ENCODE data around the gene METTL26. TPM values are rescaled to one million over a fixed set of nuclear protein-coding genes. Genes with fewer than 3 reads are reported as not detected.

METTL26 gene
- total RNA-seq, 1 donor from 2014 or later: 75.3 TPM

- Mint-ChIP-seq H3K27ac (ENCODE audit: unreplicated experiment) (no peak overlapping the region), H3K4me3 (no peak overlapping the region), H3K9me3 (no peaks in the 10 kb centered on the region)
Observed at GRCh38 chr16:675884-676564, 39.9 kb upstream of the METTL26 start.

GRCh38 chr16:674968-675883 lies 39.1 kb upstream of the METTL26 start, which contains the start of gene RHBDL1:
Gene RHBDL1 (plus strand): TSS chr16:675671. CDS start chr16:675791, 120 bp downstream.
- H3K36me3 Mint-ChIP-seq (ENCODE audit: low read depth): no peaks in the 10 kb centered on the region
- no peak for TF ChIP-seq CTCF (conservative IDR thresholded peaks at IDR 0.05)
- no peaks in the 10 kb centered on the region for H3K9me3 Mint-ChIP-seq
- DNase-seq (ENCODE audit: low read depth, low spot score): no peak
- peaks cover 14% of the 10 kb centered on the region for H3K27me3 Mint-ChIP-seq (ENCODE audit: low read depth)
- H3K4me3 Mint-ChIP-seq: peak within 1 kb of the TSS; percentile 81
- peaks cover 7% of the 10 kb centered on the region for H3K4me1 Mint-ChIP-seq
- no peak within 1 kb of the TSS for H3K27ac Mint-ChIP-seq (ENCODE audit: unreplicated experiment)

More at GRCh38 chr16:675884-676564, 39.9 kb upstream of the METTL26 start:
- Mint-ChIP-seq H3K27me3 (ENCODE audit: low read depth) (peaks cover 16% of the 10 kb centered on the region), H3K36me3 (ENCODE audit: low read depth) (no peaks in the 10 kb centered on the region), H3K4me1 (peaks cover 9% of the 10 kb centered on the region)
- TF ChIP-seq CTCF (conservative IDR thresholded peaks at IDR 0.05): no peak
- DNase-seq (ENCODE audit: low read depth, low spot score): no peak

- no peaks in the 10 kb centered on the region for H3K9me3 Mint-ChIP-seq
Observed at GRCh38 chr16:674214-674881, 38.2 kb upstream of the METTL26 start.

GRCh38 chr16:673399-673991 lies 37.4 kb upstream of the METTL26 start:
- H3K4me3 Mint-ChIP-seq: no peak overlapping the region
- no peaks in the 10 kb centered on the region for H3K9me3 Mint-ChIP-seq
- H3K27ac Mint-ChIP-seq (ENCODE audit: unreplicated experiment): no peak overlapping the region
- TF ChIP-seq CTCF (conservative IDR thresholded peaks at IDR 0.05): no peak
- no peaks in the 10 kb centered on the region for H3K36me3 Mint-ChIP-seq (ENCODE audit: low read depth)
- DNase-seq (ENCODE audit: low read depth, low spot score): no peak
- H3K27me3 Mint-ChIP-seq (ENCODE audit: low read depth): peaks cover 12% of the 10 kb centered on the region
- H3K4me1 Mint-ChIP-seq: peaks cover 4% of the 10 kb centered on the region

More at GRCh38 chr16:674214-674881, 38.2 kb upstream of the METTL26 start:
- Mint-ChIP-seq H3K27ac (ENCODE audit: unreplicated experiment) (no peak overlapping the region), H3K36me3 (ENCODE audit: low read depth) (no peaks in the 10 kb centered on the region), H3K4me1 (peaks cover 7% of the 10 kb centered on the region), H3K4me3 (peak overlapping the region; percentile 81), H3K27me3 (ENCODE audit: low read depth) (peaks cover 14% of the 10 kb centered on the region)
- no peak for TF ChIP-seq CTCF (conservative IDR thresholded peaks at IDR 0.05)
- DNase-seq (ENCODE audit: low read depth, low spot score): no peak

- H3K27ac Mint-ChIP-seq (ENCODE audit: unreplicated experiment): no peak overlapping the region
- no peak for DNase-seq (ENCODE audit: low read depth, low spot score)
- TF ChIP-seq CTCF (conservative IDR thresholded peaks at IDR 0.05): no peak
- H3K9me3 Mint-ChIP-seq: no peaks in the 10 kb centered on the region
- H3K4me3 Mint-ChIP-seq: peak overlapping the region; percentile 61
- peaks cover 12% of the 10 kb centered on the region for H3K27me3 Mint-ChIP-seq (ENCODE audit: low read depth)
- H3K4me1 Mint-ChIP-seq: peaks cover 4% of the 10 kb centered on the region
- H3K36me3 Mint-ChIP-seq (ENCODE audit: low read depth): no peaks in the 10 kb centered on the region
Observed at GRCh38 chr16:672851-673250, 36.7 kb upstream of the METTL26 start.
